ENCODE data around the gene LPAR1.

- TF ChIP-seq CTCF (conservative IDR thresholded peaks at IDR 0.05) (no peak), ZFX (IDR thresholded peaks at IDR 0.05) (no peak)
Observed at GRCh38 chr9:110954822-110955291, 83.4 kb downstream of the LPAR1 start.
